ENCODE data around the gene MAP3K14. TPM values are rescaled to one million over a fixed set of nuclear protein-coding genes. Genes with fewer than 3 reads are reported as not detected.

The MAP3K14 gene
- total RNA-seq, 1 donor from 2014 or later, result 5.7 TPM

GRCh38 chr17:45235416-45236281 is 81.2 kb downstream of the MAP3K14 start:
- H3K4me1 Mint-ChIP-seq (ENCODE audit: low read depth, unreplicated experiment), result peaks cover 11% of the 10 kb centered on the region
- peaks cover 11% of the 10 kb centered on the region for H3K27me3 Mint-ChIP-seq (ENCODE audit: unreplicated experiment)
- peaks cover 5% of the 10 kb centered on the region for H3K36me3 Mint-ChIP-seq (ENCODE audit: unreplicated experiment)
- H3K27ac Mint-ChIP-seq (ENCODE audit: unreplicated experiment), result no peak overlapping the region
- TF ChIP-seq, protein P1, sequence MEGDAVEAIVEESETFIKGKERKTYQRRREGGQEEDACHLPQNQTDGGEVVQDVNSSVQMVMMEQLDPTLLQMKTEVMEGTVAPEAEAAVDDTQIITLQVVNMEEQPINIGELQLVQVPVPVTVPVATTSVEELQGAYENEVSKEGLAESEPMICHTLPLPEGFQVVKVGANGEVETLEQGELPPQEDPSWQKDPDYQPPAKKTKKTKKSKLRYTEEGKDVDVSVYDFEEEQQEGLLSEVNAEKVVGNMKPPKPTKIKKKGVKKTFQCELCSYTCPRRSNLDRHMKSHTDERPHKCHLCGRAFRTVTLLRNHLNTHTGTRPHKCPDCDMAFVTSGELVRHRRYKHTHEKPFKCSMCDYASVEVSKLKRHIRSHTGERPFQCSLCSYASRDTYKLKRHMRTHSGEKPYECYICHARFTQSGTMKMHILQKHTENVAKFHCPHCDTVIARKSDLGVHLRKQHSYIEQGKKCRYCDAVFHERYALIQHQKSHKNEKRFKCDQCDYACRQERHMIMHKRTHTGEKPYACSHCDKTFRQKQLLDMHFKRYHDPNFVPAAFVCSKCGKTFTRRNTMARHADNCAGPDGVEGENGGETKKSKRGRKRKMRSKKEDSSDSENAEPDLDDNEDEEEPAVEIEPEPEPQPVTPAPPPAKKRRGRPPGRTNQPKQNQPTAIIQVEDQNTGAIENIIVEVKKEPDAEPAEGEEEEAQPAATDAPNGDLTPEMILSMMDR (IDR thresholded peaks at IDR 0.05; ENCODE audit: partially characterized antibody, unreplicated experiment), result peak; percentile 80
- DNase-seq, result peak; percentile 86
- H3K9me3 Mint-ChIP-seq (ENCODE audit: unreplicated experiment), result peaks cover 6% of the 10 kb centered on the region
- no peak overlapping the region for H3K4me3 Mint-ChIP-seq (ENCODE audit: unreplicated experiment)

DNA sequence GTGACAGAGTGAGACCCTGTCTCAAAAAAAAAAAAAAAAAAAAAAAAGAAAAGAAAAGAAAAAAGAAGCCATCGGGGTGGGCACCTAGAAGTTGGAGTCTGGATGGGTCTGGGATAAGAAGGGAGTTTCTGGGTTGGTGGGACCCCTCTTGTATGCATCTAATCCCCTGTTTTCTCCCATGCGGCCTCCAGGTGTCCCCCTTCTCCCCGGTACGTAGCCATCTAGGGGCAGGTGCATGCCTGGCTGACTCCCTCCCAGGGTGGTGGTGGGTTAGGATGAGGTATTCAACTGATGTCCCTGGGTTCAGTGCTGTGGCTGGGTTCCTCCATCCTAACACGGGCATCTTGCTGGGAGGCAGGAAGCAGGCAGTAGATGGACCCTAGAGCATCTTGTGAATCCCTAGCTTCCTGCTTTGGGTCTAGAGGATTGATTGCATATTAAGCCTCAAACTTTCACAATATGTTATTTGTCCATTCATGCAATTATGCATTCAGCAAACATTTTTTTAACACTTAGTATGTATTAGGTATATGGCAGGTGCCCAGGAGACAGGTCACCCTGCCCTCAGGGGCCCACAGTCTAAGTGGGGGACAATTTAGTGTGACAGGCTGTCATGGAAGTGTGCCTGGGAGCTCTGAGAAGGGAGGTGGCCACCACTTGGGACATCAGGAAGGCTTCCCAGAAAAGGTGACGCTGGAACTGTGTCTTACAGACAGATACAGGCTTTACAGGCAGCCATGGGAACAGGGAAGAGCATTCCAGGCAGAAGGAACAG is 82.0 kb downstream of the MAP3K14 start:
- H3K4me3 Mint-ChIP-seq (ENCODE audit: unreplicated experiment), result no peak overlapping the region
- peak; percentile 32 for DNase-seq
- peaks cover 10% of the 10 kb centered on the region for H3K27me3 Mint-ChIP-seq (ENCODE audit: unreplicated experiment)
- H3K4me1 Mint-ChIP-seq (ENCODE audit: low read depth, unreplicated experiment), result peaks cover 13% of the 10 kb centered on the region
- TF ChIP-seq, protein P1 (IDR thresholded peaks at IDR 0.05; ENCODE audit: partially characterized antibody, unreplicated experiment), result no peak
- peaks cover 6% of the 10 kb centered on the region for H3K9me3 Mint-ChIP-seq (ENCODE audit: unreplicated experiment)
- H3K27ac Mint-ChIP-seq (ENCODE audit: unreplicated experiment), result no peak overlapping the region
- peaks cover 5% of the 10 kb centered on the region for H3K36me3 Mint-ChIP-seq (ENCODE audit: unreplicated experiment)

DNA sequence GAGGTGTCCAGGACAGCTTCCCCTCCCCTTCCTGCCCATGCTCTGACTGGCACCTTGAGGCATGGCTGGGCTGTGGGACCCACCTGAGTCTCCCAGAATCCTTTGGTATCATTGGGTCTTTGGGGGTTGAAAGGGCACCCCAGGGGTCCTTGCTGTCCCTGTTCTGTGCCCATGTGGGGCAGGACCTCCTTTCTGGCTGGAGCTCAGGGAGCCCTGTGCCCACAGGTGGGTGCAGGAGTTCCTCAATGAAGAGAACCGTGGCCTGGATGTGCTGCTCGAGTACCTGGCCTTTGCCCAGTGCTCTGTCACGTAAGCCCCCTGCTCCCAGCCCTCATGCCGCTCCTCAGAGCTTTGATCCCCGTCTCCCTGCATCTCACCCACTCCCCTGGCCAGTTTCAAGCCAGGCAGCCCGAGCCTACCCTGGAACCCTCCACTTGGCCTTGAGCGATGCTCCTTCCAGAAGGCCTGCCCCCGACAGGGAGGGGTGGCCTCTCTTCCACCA is 83.3 kb downstream of the MAP3K14 start:
- TF ChIP-seq, protein P1 (IDR thresholded peaks at IDR 0.05; ENCODE audit: partially characterized antibody, unreplicated experiment), result no peak
- Mint-ChIP-seq H3K27me3 (ENCODE audit: unreplicated experiment) (peaks cover 10% of the 10 kb centered on the region), H3K36me3 (ENCODE audit: unreplicated experiment) (peaks cover 5% of the 10 kb centered on the region), H3K27ac (ENCODE audit: unreplicated experiment) (no peak overlapping the region), H3K4me1 (ENCODE audit: low read depth, unreplicated experiment) (peaks cover 21% of the 10 kb centered on the region), H3K9me3 (ENCODE audit: unreplicated experiment) (peaks cover 6% of the 10 kb centered on the region), H3K4me3 (ENCODE audit: unreplicated experiment) (no peak overlapping the region)
- DNase-seq, result no peak

DNA sequence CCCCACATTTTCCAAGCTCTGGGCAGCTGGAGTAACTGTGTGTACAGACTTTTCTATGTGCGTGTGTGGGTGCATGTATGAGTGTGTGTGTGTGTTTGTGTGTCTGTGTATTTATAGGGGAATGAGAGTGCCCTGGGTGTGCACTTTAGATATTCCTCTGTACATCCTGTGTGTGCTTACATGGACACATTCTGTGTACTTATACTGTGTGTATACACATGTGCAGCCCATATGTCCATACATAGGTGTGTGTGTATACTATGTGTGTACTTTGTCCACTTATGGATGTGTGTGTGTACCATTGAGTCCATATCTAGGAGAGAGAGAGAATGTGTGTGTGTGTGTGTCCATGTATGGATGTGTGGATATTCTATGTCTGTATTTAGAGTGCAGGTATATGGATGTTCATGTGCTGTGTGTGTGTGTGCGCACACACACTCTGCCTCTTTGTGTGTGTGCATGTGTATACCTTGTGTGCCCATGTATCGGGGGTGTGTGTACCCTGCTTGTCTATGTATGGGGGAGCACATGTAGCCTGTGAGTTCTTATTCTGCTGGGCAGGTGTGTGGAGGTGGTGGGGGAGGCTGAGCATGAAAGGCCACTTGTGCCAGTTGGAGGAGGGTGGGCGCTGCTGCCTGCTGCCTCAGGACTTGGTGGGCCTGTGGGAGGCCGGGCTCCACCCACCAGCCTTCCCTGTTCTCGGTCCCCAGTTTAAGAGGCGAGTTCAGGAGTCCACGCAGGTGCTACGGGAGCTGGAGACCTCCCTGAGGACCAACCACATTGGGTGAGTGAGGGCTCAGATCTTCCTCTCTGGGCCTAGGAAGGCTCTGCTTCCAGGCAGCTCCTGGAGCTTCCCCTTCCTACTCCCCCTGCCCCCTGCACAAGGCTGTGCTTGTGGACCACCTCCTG is 84.1 kb downstream of the MAP3K14 start:
- TF ChIP-seq, protein P1 (IDR thresholded peaks at IDR 0.05; ENCODE audit: partially characterized antibody, unreplicated experiment), result no peak
- no peak for DNase-seq
- H3K4me3 Mint-ChIP-seq (ENCODE audit: unreplicated experiment), result no peak overlapping the region
- H3K36me3 Mint-ChIP-seq (ENCODE audit: unreplicated experiment), result no peaks in the 10 kb centered on the region
- H3K4me1 Mint-ChIP-seq (ENCODE audit: low read depth, unreplicated experiment), result peaks cover 23% of the 10 kb centered on the region
- peaks cover 10% of the 10 kb centered on the region for H3K27me3 Mint-ChIP-seq (ENCODE audit: unreplicated experiment)
- H3K27ac Mint-ChIP-seq (ENCODE audit: unreplicated experiment), result peak overlapping the region; percentile 37
- H3K9me3 Mint-ChIP-seq (ENCODE audit: unreplicated experiment), result peaks cover 6% of the 10 kb centered on the region
